K562 (cell line): ENCODE measurements around the gene MTG1. TPM values are rescaled to one million over a fixed set of nuclear protein-coding genes. Genes with fewer than 3 reads are reported as not detected.
A peak's percentile ranks its signal among the peaks of the same experiment; 100 is the strongest.

ENCODE experiments used
- CBX8 ChIP-seq: fragments of 200-600 bp; sonication (generic); IDR thresholded peaks from 2 replicates; pipeline ENCODE4 v1.6.1; 2012; ENCODE audit warnings: borderline replicate concordance, mixed run types, low read depth, mild to moderate bottlenecking, moderate library complexity, mixed read lengths, low read length, control low read depth, inconsistent platforms; ENCODE audit not compliant: poor library complexity, severe bottlenecking; ENCODE audit errors: extremely low read depth
- FOSL1 ChIP-seq: fragments of 200-800 bp; sonication (Bioruptor generic); conservative IDR thresholded peaks from 2 replicates; pipeline ENCODE4 v1.6.1; 2016; ENCODE audit warnings: missing genetic modification characterization, missing compliant biosample characterization
- NONO ChIP-seq, 2 experiments: fragments of 200-400 bp in 1 of 2; fragments of 450-650 bp in 1 of 2; formaldehyde crosslinking in 1 of 2; IDR thresholded peaks; 2 replicates each; pipeline ENCODE4 v1.6.1; 2017; ENCODE audit warnings: low read depth in 2 of 2, mild to moderate bottlenecking in 2 of 2, moderate library complexity in 2 of 2, low read length in 1 of 2
- NR2C2 ChIP-seq, 2 experiments: fragments of 200-800 bp in 1 of 2; sonication (Bioruptor generic) in 1 of 2; sonication (generic) in 1 of 2; formaldehyde crosslinking in 1 of 2; IDR thresholded peaks; 2 replicates each; pipeline versions ENCODE4 v1.6.1 to v1.8.0; 2016 to 2022; ENCODE audit warnings: mild to moderate bottlenecking in 1 of 2, missing compliant biosample characterization in 1 of 2, missing genetic modification characterization in 1 of 2, missing genetic modification reagents in 1 of 2
- SRSF9 ChIP-seq: fragments of 200-400 bp; formaldehyde crosslinking; IDR thresholded peaks from 2 replicates; pipeline ENCODE4 v1.6.1; 2017; ENCODE audit warnings: low read depth, low read length, borderline replicate concordance
- TARDBP ChIP-seq: fragments of 450-650 bp; IDR thresholded peaks from 2 replicates; pipeline ENCODE4 v1.6.1; 2016
- ZBTB7A ChIP-seq: IDR thresholded peaks from 2 replicates; pipeline ENCODE4 v1.6.1; 2011; ENCODE audit warnings: low read depth, mild to moderate bottlenecking, low read length, moderate library complexity, borderline replicate concordance; ENCODE audit not compliant: control insufficient read depth
- ZNF184 ChIP-seq: sonication (generic); formaldehyde crosslinking; IDR thresholded peaks from 2 replicates; pipeline ENCODE4 v1.5.0; 2020; ENCODE audit warnings: missing genetic modification reagents
- ZNF311 ChIP-seq: fragments of 250-450 bp; sonication (Bioruptor Pico); IDR thresholded peaks from 2 replicates; pipeline ENCODE4 v1.4.0; 2020; ENCODE audit warnings: mild to moderate bottlenecking, moderate library complexity
- polyA plus RNA-seq, 8 experiments: library from polyadenylated mRNA; depleted of rRNA in 4 of 8; stranded (reverse) in 5 of 8; unstranded in 3 of 8; fragments of >200 nt; fragmentation: Nextera tagmentation in 2 of 8; fragmentation: Illumina TruSeq in 1 of 8; extraction: Ambion mirVana in 2 of 8; extraction: Trizol in 1 of 8; gene quantifications; 2 replicates each; pipeline versions ENCODE4 v1.2.1 to v1.2.3, GENCODE V29; 2011 to 2014; ENCODE audit warnings: inconsistent platforms in 1 of 8, missing spikeins in 1 of 8
- total RNA-seq, 7 experiments: library from RNA; depleted of rRNA in 6 of 7; stranded (reverse); fragments of >200 nt in 6 of 7; fragmentation: Illumina TruSeq in 2 of 7; extraction: Trizol in 2 of 7; gene quantifications; 2 replicates each; pipeline versions ENCODE4 v1.2.1 to v1.2.3, GENCODE V29; 2011 to 2021; ENCODE audit warnings: low replicate concordance in 1 of 7
- TF ChIP-seq, protein P1 (sequence below): conservative IDR thresholded peaks from 2 replicates; pipeline ENCODE4 v1.6.1; 2011; ENCODE audit warnings: low read depth, mild to moderate bottlenecking, low read length; ENCODE audit not compliant: control insufficient read depth
- TF ChIP-seq, protein P2 (sequence below): sonication (generic); formaldehyde crosslinking; IDR thresholded peaks from 2 replicates; pipeline ENCODE4 v1.9.0; 2022; ENCODE audit warnings: mild to moderate bottlenecking, missing genetic modification reagents
- TF ChIP-seq, protein P3 (sequence below): fragments of 250-450 bp; sonication (Bioruptor Pico); IDR thresholded peaks from 2 replicates; pipeline ENCODE4 v1.9.0; 2021; ENCODE audit warnings: mild to moderate bottlenecking, inconsistent platforms

MTG1 gene
- total and polyA plus RNA-seq, 9 of the 15 experiments (the other 6 are each of a cell fraction or from before 2014, with no cell fraction given), result 2.8 to 28.2 (median 15.4) TPM

DNA sequence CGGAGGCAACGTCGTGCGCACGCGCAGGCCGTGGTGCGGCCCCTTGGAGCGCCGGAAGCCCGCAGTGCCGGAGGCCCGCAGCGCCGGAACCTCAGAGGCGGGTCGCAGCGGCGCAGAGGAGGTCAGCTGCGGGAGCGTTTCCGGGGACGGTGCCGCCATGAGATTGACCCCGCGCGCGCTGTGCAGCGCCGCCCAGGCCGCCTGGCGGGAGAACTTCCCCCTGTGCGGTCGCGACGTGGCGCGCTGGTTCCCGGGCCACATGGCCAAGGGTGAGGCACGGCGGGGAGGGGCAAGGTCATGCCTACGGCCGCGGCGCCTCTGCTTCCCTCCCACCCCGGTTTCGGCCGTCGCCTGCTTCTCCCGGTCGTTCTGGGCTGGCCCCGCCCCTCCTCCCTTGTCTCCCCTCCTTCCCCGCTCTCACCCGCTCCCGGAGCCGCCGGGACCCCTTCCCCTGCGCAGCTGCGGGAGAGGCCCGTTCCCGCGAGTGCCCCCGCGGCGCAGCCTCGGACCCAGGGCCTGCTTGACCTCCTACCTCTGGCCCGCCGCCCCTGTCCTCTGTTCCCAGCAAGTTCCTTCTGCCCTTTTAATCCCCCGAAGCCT is at the start of gene MTG1 (continued):
- TF ChIP-seq CBX8, result no peak
- no peak for TF ChIP-seq ZNF311
- no peak for TF ChIP-seq SRSF9
- peak; percentile 43; the same call in 1 of the 2 replicates for TF ChIP-seq FOSL1 (tag)
- TF ChIP-seq TARDBP, result 0 out of 2 replicates have a peak, but pooled peaks have one; percentile 40
- TF ChIP-seq ZNF184, result no peak
- TF ChIP-seq NONO (IDR thresholded peaks at IDR 0.05; ENCODE audit: low read depth in 2 of 2, low read length in 1 of 2), result peak; percentile 73; a peak in 2 of 4 replicates
- TF ChIP-seq, protein P1, sequence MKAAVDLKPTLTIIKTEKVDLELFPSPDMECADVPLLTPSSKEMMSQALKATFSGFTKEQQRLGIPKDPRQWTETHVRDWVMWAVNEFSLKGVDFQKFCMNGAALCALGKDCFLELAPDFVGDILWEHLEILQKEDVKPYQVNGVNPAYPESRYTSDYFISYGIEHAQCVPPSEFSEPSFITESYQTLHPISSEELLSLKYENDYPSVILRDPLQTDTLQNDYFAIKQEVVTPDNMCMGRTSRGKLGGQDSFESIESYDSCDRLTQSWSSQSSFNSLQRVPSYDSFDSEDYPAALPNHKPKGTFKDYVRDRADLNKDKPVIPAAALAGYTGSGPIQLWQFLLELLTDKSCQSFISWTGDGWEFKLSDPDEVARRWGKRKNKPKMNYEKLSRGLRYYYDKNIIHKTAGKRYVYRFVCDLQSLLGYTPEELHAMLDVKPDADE, result peak; percentile 91
- peak; percentile 75; the same call in 1 of the 2 replicates for TF ChIP-seq ZBTB7A
- TF ChIP-seq, protein P2, sequence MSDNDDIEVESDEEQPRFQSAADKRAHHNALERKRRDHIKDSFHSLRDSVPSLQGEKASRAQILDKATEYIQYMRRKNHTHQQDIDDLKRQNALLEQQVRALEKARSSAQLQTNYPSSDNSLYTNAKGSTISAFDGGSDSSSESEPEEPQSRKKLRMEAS (CRISPR knock-in tag), result peak; percentile 99
- TF ChIP-seq NR2C2 (CRISPR knock-in tag; IDR thresholded peaks at IDR 0.05), result peak; percentile 96
- peak; percentile 99 for TF ChIP-seq NR2C2 (tag; IDR thresholded peaks at IDR 0.05)
- TF ChIP-seq, protein P3, sequence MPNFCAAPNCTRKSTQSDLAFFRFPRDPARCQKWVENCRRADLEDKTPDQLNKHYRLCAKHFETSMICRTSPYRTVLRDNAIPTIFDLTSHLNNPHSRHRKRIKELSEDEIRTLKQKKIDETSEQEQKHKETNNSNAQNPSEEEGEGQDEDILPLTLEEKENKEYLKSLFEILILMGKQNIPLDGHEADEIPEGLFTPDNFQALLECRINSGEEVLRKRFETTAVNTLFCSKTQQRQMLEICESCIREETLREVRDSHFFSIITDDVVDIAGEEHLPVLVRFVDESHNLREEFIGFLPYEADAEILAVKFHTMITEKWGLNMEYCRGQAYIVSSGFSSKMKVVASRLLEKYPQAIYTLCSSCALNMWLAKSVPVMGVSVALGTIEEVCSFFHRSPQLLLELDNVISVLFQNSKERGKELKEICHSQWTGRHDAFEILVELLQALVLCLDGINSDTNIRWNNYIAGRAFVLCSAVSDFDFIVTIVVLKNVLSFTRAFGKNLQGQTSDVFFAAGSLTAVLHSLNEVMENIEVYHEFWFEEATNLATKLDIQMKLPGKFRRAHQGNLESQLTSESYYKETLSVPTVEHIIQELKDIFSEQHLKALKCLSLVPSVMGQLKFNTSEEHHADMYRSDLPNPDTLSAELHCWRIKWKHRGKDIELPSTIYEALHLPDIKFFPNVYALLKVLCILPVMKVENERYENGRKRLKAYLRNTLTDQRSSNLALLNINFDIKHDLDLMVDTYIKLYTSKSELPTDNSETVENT (CRISPR knock-in tag), result peak; percentile 73; the same call in 1 of the 2 replicates
